ENCODE data around the gene TICAM2.

DNA sequence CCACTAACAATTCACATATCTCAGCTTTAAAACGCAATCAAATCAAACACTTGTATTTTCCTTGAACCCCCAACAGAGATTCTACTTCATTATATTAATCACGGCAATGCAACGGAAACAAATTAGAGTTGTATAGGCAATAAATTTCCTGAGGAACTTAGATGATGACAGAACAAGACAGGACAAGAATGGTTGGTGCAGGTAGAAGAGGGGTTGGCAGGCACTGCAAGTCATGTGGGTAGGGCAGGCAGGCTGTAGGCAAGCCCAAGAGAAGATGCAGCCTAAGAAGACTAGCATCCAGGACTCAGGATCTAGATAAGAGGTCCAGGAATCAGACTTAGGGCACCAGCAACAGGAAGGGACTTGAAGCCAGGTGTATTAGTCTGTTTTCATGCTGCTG, 41.1 kb downstream of the TICAM2 start:
- TF ChIP-seq, protein P1, sequence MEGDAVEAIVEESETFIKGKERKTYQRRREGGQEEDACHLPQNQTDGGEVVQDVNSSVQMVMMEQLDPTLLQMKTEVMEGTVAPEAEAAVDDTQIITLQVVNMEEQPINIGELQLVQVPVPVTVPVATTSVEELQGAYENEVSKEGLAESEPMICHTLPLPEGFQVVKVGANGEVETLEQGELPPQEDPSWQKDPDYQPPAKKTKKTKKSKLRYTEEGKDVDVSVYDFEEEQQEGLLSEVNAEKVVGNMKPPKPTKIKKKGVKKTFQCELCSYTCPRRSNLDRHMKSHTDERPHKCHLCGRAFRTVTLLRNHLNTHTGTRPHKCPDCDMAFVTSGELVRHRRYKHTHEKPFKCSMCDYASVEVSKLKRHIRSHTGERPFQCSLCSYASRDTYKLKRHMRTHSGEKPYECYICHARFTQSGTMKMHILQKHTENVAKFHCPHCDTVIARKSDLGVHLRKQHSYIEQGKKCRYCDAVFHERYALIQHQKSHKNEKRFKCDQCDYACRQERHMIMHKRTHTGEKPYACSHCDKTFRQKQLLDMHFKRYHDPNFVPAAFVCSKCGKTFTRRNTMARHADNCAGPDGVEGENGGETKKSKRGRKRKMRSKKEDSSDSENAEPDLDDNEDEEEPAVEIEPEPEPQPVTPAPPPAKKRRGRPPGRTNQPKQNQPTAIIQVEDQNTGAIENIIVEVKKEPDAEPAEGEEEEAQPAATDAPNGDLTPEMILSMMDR (IDR thresholded peaks at IDR 0.05) = no peak
- TF ChIP-seq POLR2A (IDR thresholded peaks at IDR 0.05) = no peak

All from gastroesophageal sphincter (tissue), 3 donors.